Activated CD4-positive, alpha-beta T cell treated with anti-CD3 and anti-CD28 coated beads for 24 hours (primary cell): ENCODE results near the gene EEPD1.

Experiments
- DNase-seq, 2 donors: peaks; one replicate each; pipeline ENCODE4 v3.0.0-alpha.2; 2020; ENCODE audit warnings: low read depth in 2 of 2

Gene EEPD1

DNA sequence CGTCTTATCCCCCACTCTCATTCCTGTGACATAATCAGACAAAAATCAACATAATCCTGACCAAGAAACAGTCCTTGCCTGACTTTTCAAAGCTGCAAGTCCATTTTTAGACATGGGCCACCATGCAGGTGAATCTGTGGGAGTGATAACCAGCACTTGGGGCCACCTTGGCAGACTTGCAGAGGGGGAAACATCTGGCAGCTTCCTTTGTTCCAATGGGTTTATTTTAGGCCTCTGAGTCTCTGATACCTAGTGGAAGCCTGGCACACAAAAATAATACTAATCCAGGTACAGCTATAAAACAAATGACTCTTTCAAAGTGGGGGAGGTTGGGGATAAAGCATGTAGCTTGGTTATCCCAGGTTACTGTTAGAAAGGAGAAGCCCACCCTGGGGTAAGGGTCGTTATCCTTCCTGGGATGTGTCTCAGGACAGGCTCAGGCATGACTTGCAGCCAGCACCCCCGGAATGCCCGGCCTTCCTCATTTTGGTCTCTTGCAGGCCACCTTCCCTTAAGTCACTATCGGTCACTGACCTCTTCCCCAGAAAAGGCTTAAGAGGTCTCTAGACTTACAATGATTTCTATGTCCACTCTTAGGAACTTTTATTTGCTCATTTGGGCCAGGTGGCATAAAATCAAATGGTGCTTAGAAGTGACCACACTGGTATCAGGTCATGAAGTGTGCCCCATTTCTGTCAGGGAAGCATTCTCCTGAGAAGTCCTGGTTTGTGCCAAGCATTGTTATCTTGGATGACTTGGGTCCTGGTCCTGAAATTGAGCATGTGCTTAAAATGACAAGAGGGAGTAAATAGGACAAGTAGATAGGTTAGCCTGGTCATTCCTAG lies 37.6 kb downstream of the EEPD1 start:
- DNase-seq = no peak

DNA sequence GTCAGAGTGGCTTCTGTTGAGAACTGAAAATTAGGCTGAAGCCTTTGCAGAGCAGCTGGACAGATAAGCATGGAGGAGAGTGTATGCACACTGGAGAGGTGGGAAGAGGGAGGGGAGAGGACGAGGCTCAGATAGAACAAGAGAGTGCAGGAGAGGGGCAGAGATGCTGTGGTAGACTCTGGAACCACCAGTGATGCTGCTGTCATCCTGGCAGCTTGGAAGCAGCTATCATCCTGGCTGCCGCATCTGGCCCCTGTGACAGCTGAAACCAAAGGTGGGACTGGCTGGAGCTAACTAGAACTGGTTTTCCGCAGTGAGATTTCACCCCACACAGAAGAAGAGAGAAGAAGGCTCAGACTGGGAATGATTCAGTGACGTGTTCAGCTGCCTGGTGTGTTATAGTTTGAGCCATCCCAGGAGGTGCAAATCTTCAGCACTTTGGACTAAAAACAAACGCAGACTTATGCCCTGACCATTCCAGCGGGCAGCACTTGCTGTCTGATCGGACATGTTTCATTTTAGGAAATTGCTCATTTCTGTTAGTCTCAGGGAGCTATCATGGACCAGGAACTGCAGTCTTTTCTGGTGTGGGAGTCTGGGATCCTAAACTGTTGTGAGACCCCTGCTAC lies 38.4 kb downstream of the EEPD1 start:
- no peak for DNase-seq

DNA sequence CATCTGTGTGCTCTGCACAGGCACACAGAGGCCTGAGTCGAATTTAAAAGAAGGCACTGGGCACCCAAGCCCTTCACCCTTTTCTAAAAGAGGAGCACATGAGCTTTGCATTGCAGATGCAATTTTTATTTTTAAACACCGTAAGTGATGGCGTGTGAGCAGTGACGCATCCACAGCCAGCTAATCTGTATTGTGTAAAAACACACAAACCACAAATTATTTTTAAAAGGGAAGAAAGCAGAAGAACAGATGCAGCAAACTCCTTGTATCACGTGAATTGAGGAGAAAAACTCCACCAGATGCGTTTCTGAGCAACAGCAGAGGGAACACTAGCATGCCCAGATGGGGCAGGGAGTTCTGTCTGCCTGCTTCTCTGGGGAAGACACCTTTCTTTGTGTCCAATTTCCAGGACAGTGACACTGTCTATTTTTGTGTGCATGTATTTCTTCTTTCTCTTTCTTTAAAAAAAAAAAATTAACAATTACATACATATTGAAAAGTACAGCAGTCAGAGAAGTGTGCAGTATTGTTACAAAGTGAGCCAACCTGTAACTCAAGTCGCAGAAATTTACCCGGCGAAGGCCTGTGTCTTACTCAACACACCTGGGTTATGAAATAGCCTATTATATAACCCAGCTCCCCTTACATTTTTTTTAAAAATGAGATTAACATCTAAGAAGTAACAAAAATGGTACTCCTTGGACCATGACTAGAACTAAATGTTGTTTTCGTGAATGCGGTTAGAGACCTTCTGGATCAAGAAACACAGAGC lies 39.2 kb downstream of the EEPD1 start:
- no peak for DNase-seq

DNA sequence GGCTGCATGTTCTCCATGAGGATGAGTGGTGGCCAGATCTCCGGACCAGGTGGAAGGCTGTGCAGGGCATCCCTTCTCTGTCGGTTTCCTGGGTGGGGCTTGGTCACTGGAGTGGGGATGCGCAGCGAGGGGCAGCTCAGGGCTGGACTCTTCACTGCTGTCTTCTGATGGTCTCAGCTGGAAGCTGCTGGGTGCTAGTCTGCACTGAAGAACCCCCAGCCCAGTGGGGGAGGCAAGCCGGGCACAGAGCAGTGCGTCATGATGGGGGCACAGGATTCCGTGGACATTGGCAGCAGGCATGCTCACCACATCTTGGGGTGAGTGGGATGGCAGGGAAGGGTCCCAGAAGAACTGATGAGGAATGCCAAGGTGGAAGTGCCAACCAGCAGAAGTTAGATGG lies 39.8 kb downstream of the EEPD1 start:
- DNase-seq = no peak

DNA sequence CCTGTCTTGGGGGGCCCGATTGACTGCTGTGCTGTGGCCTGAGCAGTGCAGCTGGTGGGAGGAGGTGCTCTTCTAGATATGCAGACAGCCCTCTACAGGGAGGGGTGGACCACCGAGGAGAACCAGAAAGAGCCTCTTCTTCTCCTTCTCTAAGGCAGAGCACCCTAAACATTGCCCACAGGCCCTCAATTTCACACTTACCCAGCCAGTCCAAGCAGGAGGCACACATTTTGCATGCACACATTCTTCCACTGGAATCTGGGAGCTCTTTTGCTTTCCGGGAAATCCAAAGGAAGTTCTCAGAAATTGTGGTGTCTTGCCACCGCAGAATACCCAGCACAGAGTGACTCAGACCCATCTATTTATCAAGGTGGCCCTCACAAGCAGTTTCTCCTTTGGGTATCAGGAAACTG lies 45.8 kb downstream of the EEPD1 start:
- DNase-seq = no peak

DNA sequence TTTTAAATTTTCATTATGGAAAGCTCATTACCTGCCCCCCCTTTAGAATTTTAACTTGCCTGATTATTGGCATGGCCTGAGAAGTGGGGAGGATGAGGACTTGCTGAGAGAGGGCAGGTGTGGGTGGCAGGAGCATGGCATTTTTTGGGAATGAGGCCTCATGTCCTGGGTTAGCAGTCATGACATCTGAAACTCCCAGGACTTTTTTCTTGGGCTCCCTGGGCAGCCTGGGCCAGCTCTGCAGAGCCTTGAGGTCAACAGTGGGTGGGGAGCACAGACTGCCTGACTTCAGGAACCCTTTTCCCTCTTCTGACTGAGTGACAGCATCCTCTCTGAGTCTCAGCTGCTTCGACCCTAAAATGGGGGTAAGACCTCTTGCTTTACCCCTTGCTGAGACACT lies 46.3 kb downstream of the EEPD1 start:
- no peak for DNase-seq

DNA sequence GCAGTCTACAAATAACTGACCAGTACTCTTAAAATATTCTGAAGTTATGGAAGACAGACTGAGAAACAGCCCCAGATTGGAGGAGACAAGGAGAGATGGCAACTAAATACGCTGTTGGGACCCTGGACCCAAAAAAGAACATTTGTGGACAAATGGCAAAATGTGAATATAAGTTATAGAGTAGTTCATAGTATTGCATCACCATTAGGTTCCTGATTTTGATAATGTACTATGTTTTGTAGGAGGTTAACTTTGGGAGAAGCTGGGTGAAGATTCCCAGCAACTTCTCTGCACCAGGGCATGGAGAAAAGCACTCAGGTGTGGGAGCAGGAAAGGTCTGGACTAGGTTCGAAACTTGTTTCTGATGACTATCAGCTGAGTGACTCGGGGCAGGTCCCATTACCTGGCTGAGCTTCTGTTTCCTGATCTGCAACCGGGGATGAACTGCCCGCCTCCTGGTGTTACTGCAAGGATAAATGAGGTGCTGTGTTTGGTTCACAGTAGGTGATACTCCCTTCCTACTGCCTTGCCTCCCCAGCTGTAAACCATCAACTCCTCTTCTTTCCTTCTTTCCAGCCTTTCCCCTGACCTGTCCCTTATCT lies 48.2 kb downstream of the EEPD1 start:
- DNase-seq = no peak

DNA sequence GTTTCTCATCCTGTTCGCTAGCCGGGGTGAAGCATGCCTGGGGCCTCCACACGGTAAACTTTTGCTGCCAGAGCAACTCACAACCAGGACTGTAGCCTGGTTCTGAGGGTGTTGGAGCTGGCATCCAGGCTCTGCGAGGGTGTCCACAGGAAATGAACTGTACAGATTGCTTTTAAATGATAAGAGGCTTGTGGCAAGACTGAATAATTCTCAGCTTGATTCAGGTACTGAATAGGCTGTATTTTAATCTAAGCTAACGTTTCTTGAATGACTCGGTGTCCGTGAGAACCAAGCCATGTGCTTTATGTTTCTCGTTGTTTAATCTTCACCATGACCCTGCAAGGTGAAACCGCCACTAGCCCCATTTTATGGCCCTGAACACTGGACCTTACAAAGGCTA lies 49.3 kb downstream of the EEPD1 start:
- DNase-seq = no peak

DNA sequence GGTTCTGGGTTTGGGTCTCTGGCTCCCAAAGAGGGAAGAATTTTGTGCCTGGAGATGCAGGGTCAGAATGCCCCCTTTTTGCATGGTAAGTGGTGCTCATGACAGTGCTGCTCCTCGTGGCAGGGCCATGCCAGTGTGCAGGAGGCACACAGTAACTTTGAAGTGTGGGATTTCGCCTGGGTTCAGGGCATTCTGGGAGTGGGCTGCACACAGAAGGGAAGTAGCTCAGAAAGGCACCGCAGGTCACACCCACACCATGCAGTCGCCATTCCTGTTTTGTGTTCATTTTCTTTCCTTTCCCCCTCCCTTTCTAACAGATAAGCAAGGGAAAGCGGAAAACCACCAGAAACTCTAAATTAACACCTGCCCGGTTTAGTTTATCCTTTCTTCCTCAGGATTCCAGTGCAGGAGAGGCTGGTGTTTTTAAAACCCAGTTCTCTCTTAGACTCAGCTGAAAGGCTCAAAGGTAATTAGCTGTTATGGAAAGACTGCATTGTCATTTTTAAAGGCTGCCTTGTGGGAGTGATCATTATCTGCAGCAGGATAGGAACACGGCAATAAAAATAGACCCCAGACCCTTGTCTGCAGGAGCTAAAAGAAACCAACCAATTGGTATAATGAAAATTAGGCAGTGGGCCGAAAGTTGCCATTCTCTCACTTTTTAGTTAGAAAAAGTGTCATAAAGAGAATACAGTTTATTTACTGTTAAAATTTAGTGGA lies 50.2 kb downstream of the EEPD1 start:
- no peak for DNase-seq

DNA sequence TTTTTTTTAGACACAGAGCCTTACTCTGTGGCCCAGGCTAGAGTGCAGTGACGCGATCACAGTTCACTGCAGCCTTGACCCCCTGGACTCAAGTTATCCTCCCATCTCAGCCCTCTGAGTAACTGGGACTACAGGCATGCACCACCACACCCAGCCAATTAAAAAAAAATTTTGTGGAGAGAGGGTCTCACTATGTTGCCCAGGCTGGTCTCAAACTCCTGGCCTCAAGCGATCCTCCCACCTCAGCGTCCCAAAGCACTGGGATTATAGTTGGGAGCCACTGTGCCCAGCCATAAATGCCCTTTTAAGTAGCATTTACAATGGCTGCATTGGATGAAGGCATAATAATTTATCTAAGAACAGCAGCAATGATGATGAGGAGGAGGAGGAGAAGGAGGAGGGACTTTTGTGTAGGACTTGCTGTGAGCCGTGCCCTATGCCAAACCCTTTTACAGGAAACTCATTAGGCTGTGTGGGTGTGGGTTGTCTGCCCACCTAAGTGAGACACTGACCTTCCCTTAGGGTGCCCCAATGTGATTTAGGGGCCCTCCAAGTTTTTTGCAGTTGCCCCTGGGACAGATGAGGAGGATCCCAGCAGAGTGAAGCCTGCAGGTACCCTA lies 51.1 kb downstream of the EEPD1 start:
- DNase-seq = no peak

DNA sequence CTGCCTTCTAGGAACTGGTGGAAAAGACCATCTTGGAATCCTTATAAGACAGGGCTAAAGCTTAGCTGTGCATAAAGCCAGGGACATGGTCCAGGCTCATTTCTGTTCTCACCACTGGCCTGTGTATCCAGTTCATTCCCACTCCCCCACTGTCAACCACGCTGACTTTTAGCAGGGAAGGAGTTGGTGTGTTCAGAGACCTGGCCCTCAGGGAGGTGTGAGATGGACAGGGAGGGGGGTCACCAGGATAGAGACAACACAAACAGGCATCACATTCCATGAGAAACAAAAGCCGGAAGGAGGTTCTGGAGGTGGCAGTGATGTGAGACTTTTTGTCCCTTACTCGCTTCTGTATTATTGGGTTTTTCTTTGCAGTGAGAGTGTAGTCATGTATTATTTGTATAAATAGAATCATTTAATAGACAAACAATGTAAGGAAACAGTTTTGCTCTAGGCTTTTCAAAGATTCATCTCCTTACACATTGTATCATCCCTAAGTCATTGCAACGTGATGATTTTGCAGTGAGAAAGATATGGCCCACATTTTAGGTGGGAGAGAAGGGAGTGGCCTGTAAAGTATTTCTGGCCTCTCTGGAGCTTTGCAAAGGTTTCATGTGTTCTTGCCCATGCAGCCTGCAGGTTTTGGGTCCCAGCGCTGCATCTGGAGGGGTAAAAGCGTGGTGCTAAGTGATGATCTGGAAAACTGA lies 52.0 kb downstream of the EEPD1 start:
- DNase-seq = no peak

DNA sequence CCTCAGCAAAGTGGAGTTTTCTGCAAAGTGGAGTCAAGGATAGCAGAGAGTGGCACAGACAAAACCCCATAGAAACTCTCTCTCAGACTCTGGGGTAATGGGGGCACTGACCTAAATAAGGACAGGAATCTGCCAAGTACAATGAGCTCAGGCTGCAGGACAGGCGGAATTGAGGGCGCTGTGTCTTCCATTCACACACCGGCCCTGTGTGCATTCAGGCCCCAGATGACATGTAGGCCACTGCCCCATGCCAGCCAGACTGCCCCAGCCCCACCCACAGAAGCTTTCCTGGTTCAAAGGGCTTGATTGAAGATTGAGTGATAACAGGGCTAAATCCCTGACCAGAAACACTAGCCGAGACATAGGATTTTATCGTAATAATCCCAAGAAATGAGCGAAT lies 52.7 kb downstream of the EEPD1 start:
- DNase-seq = no peak

DNA sequence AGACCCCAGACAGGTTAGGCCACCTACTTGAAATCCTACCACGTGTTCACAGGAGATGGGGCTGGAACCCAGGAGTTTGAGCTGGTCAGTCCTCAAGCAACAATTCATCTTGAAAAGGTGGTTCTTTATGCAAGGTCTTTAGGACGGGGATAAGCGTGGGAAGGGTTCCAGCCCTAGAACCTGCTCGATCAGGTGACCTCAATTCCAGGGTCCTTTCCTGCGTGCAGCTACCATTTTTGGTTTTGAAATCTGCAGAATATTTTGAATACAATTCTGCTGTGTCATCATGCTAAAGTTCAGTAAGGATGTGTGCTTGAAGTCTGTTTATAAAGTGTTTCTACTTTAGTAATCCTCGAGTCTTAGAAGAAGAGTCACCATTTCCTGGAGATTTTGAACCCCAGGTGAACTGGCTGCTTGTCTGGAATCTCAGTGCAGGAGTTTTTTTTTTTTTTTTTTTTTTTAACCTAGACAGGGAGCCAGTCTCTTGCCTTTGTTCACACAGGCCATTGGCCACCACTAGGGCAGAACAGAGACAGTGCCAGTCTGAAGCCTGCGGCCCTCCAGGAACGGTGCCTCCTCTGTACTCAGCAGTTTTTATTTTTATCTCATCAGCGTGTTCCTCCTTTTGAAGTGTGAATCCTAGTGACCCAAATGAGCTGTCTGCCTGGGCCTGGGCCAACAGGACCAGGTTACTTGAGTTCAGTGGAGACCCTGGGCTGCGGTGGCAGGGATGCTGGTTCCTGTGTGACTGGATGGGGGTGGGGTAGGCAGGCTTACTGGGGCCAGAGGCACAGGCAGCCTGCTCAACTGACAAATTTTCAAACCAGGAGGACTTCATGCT lies 54.6 kb downstream of the EEPD1 start:
- DNase-seq = no peak

DNA sequence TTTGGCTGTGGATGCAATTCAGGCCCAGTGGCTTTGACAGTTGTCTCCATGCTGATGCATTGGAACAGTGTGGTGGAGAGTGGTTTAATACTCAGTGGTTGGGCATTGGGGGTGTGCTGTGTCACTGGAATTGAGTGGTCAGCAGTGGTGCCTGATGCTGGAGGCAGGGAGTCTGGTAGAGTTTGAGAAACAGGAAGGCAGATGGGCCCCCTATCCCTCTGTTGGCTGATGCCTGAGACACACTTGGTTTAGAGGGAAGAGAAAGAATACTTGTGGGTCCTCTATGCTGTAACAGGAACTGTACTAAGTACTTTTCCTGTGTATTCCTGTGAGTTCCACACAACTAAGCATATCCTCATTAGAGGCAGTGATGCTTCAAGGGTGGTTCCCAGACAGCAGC lies 55.4 kb downstream of the EEPD1 start:
- DNase-seq = no peak

DNA sequence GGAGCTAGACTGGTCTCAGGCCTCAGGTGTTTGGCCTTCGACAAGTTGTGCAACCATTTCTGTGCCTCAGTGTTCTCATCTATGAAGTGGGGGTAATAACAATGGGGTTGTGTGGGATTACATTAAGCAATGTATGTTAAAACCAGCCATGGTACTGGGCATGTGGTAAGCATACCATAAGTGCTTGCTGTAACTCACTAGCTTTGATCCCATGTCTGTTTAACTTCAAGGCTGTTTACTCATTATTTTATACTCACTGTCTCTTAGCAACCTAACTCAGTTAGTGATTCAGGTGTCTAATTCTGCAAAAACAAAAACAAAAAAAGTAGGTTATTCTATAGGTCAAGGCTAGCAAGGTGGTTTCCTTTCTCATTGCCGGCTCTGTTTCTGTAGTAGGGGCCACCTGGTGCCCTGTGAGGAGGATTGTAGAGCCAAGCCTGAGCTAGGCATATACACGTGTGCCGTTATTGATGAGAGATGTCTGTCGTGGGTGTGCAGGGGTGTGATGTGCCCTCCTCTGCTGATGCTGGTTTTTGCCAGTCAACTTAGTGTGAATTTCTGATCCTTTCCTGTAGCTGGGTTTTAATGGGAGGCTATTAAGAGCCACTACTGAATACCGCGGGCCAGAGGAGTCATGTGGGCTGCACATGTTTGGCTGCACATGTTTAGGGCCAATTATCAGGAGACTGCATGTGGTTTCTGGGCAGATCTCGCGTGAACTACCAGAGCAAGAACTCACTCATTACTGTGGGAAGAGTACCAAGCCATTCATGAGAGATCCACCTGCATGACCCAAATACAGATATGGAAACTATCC lies 56.2 kb downstream of the EEPD1 start:
- DNase-seq = no peak

DNA sequence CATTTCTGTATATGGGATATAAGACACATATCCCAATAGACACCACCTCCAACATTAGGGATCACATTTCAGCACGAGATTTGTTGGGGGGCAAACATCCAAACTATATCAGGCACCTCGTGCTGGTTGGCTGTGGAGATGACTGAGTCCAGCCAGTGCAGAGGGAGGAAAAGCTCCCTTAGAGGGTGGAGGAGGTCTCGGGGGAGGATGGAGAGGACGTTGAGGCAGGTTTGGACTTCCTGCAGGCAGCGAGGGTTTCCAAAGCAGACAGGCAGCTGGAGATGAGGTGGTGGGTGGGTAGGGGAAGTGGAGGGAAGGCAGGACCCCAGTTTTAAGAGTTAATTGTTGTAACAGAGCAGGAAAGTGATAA lies 56.7 kb downstream of the EEPD1 start:
- DNase-seq = no peak

DNA sequence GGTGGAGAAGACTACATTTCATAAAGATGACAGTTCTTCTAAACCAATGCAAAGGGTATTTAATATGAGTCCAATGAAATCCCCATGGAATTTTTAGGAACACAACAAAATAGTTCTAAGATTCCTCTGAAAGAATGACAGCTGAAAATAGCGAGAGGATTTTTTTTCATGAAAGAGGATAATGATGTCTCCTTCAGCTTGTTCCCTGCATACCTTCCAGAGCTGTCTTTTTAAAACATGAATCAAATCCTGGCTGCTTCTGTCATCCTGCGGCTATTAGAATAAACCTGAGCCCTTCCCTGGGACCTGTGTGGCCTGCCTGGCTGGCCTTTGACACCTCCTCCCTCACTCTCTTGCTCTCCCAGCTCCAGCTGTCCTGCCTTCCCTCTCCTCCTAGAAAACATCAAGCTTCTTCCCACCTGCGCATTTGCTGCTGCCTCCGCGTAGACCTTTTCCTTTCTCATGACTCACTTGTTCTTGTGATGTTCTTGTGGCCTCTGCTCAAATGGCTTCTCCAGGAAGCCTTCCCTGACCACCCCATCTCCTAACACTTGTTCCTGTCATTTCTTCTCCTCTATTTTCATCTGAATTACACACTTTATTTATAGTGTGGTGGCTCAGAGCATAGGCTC lies 57.4 kb downstream of the EEPD1 start:
- DNase-seq = no peak
